GM19452 (cell line): ENCODE results near the gene LRRC56.

Experiments
- ATAC-seq: cut with Tn5 transposase; IDR thresholded peaks from one replicate; pipeline ENCODE4 v1.9.1; 2021; ENCODE audit not compliant: unreplicated experiment

Gene LRRC56

GRCh38 chr11:520428-521176, 16.7 kb upstream of the LRRC56 start:
- no peak for ATAC-seq

- ATAC-seq: no peak
Observed at GRCh38 chr11:521177-521688, 16.1 kb upstream of the LRRC56 start.

GRCh38 chr11:526192-526591, 11.1 kb upstream of the LRRC56 start:
- ATAC-seq: no peak

GRCh38 chr11:528166-528814, 9.0 kb upstream of the LRRC56 start:
- no peak for ATAC-seq

GRCh38 chr11:528815-529727, 8.3 kb upstream of the LRRC56 start:
- ATAC-seq: no peak

GRCh38 chr11:529728-530411, 7.5 kb upstream of the LRRC56 start:
- no peak for ATAC-seq

GRCh38 chr11:530960-531831, 6.1 kb upstream of the LRRC56 start:
- ATAC-seq: no peak

GRCh38 chr11:531919-532526, 5.3 kb upstream of the LRRC56 start:
- no peak for ATAC-seq

GRCh38 chr11:532527-532985, 4.8 kb upstream of the LRRC56 start:
- ATAC-seq: no peak

GRCh38 chr11:532986-533585, 4.2 kb upstream of the LRRC56 start:
- ATAC-seq: no peak

GRCh38 chr11:533586-534395, 3.5 kb upstream of the LRRC56 start:
- ATAC-seq: no peak

GRCh38 chr11:534396-535209, 2.7 kb upstream of the LRRC56 start:
- ATAC-seq: no peak

- ATAC-seq: no peak
Observed at GRCh38 chr11:535210-535518, 2.2 kb upstream of the LRRC56 start.

- ATAC-seq: peak; percentile 62
Observed at GRCh38 chr11:535519-536454, 1.5 kb upstream of the LRRC56 start, which contains the start of gene HRAS. HRAS (minus strand) TSS chr11:535576.

GRCh38 chr11:537622-538430, 499 bp downstream of the LRRC56 start:
- no peak for ATAC-seq
